Stimulated activated CD4-positive, alpha-beta T cell treated with anti-CD3 and anti-CD28 coated beads, Interleukin-2, amount 100 ng/mL, for 24 hours (primary cell): ENCODE data around the gene EEIG2.
"Not testable (repeated sequence)": the region's sequence is repeated elsewhere in the genome, so short reads cannot be mapped to it uniquely, and the experiment has no call there.

Experiments used
- DNase-seq, 2 donors: peaks; one replicate each; pipeline ENCODE4 v3.0.0-alpha.2; 2020

The EEIG2 gene

DNA sequence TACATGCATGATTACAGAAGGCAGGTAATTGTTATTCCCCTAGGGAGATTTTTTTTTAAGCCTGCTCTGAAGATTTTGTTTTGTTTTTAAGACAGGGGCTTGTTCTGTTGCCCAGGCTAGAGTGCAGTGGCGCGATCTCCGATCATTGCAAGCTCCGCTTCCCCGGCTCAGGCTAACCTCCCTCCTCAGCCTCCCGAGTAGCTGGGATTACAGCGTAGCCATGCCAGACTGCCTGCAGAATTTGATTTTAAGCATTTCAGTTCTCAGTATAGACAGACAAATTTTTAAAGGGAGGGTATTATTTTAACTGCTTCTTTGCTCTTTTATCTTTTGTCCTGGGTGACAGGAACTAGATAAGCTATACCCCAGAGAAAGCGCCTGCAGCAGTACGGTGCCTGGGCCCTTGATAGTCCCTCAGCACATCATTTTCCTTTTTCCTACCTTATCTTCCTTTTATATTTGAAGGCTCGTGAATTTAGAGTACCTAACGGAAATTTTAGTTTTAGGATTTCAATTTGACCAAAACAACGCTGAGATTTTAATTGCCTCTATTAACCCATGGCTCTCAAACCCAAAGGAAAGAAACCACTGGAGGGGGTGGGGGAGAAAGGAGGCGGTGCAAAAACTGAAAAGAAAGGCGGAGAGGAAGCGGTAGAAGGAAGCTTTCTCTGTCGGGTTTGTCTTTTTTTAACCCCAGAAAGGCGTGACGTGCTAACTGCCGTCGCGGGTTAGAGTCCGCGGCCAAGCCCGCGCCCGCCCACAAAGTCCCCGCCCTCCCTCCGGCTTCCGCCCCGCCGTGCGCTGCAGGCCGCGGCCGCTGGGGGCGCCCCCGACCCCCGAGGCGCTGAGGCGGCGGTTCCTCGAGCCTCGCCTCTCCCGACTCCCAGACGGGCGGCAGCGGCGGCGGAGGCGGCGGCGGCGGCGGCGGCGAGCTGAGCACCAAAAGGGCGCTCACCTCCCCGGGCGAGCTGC is at the start of gene EEIG2:
Gene EEIG2, plus strand, starts transcription at position 886 of the 972 bp plus-strand sequence. CDS start 329 bp downstream, outside the sequence.
- DNase-seq = peak; percentile 89 to 90

DNA sequence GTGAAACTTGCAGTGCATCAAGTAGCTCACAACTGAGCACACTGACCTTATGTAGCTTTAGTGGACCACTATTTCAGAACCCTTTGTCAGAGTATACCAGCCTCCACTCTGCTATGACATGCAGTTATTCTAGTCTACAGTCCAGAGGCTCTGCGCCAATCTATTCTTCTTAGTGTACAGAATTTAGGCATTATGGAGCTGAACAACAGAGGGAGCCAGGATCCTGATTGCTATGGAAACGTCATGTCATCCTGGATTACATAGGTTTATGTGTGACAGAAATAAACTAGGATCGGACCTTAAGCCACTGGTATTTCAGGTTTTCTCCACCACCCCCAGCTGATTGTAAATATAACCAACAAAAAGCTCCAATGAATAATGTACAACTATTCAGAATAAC is 48.1 kb upstream of the EEIG2 start:
- no peak for DNase-seq

DNA sequence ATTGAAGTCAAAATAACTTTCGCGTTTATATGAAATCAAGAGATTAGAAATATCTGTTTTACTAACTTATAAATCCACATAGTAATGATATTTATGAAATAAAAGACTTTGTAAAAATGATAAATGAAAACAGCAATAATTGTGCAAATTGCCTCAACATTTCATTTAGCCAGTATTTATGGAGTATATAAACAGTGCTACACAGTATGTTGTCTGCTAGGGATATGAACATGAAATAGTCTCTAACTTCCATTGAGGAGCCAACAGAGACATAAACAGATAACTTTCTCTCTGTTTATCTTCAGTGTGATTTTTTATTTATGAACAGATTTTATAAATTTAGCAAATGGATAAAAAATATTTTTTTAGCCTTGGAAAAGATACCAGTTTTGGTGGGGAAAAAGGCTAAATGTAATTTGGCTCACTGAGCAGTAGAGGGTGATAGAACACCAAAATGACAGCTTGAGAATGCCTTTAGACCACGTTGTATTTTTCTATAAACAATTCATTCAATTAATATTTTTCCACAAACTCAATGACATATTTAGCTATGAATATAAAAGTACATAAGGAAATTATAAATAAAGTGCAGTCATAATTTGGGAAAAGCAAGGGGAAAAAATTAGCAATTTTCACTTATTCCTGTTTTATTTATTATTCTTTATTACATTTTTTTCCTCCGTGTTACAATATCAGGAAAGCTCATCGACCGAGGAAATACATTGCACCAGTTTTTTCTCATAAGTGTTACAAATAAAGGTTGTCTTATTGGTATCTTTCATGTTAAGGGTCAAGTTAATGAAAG is 47.5 kb upstream of the EEIG2 start:
- no peak for DNase-seq

DNA sequence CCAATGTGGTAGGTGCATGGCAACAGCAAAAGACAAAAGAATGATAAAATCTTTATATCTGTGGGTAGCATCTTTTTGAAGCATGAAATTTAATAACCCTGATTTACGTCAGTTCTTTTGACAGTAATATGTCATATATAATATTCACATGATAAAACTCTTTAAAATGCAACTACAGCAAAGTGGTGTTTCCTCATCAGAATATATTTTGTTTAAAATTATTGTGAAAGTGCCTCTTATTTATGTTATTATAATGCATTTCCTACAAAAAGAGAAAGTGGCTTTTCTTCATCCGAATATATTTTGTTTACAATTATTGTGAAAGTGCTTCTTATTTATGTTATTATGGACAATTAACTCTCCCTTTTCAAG is 46.9 kb upstream of the EEIG2 start:
- DNase-seq = no peak

DNA sequence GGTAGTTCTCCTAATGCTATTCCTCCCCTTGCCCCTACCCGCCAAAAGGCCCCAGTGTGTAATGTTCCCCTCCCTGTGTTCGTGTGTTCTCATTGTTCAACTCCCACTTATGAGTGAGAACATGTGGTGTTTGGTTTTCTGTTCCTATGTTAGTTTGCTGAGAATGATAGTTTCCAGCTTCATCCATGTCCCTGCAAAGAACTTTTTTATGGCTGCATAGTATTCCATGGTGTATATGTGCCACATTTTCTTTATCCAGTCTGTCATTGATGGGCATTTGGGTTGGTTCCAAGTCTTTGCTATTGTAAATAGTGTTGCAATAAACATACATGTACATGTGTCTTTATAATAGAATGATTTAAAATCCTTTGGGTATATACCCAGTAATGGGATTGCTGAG is 46.0 kb upstream of the EEIG2 start:
- not testable (repeated sequence) for DNase-seq

DNA sequence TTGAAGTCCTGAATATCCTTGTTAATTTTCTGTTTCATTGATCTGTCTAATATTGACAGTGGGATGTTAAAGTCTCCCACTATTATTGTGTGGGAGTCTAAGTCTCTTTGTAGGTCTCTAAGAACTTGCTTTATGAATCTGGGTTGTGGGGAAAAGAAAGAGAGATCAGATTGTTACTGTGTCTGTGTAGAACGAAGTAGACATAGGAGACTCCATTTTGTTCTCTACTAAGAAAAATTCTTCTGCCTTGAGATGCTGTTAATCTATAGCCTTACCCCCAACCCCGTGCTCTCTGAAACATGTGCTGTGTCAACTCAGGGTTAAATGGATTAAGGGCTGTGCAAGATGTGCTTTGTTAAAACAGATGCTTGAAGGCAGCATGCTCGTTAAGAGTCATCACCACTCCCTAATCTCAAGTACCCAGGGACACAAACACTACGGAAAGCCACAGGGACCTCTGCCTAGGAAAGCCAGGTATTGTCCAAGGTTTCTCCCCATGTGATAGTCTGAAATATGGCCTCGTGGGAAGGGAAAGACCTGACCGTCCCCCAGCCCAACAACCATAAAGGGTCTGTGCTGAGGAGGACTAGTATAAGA is 42.5 kb upstream of the EEIG2 start:
- not testable (repeated sequence) for DNase-seq

DNA sequence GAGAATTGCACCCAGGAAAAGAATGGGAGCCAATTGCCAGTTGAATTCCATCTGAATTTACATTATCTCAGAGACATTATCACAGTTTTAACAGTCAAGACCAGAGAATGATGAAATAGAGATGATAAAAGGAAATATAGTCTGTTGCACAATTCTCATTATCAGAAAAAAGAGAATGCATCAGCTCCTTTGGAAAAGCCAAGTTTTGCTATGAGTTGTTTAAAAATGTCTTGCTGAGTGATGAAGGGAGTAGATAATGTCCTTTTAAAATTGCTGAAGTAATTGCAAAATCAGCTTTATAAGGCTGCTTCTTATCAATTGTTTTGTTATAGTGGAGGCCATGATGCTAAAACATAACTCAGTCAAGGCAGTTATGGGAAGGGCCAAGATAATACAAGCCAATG is 37.9 kb upstream of the EEIG2 start:
- no peak for DNase-seq

DNA sequence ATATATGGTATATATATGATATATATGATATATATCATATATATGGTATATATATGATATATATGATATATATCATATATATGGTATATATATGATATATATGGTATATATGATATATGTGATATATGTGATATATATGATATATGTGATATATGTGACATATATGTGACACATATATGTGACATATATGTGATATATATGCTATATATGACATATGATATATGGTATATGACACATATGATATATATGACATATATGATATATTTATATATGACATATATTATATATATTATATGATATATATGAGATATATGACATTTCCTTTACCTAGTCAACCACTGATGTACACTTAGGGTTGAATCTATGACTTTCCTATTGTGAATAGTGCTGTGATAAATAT is 36.1 kb upstream of the EEIG2 start:
- DNase-seq = no peak

DNA sequence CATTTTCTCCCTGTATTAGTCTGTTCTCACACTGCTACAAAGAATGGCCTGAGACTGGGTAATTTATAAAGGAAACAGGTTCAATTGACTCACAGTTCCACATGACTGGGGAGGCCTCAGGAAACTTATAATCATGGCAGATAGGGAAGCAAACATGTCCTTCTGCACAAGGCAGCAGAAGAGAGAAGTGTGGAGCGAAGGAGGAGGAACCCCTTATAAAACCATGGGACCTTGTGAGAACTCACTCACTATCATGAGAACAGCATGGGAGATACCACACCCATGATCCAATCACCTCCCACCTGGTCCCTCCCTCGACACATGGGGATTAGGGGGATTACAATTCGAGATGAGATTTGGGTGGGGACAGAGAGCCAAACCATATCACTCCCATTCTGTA is 35.2 kb upstream of the EEIG2 start:
- no peak for DNase-seq

DNA sequence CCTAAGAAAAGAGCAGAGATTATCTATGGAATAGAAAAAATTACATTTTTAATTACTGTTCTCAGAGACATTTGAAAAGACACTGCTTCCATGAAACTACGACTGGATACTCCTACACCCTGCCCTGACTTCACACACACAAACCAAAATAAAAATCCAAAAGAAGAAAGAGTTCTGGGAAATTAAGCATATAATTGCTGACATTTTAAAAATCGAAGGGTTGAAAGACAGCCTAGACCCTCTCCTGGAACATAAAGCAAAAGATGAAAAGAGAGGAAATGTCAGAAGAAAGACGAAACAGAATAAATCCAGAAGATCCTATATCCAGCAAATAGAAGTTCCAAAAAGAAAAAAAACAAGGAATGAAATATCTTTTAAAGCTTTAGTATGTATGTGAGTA is 32.8 kb upstream of the EEIG2 start:
- DNase-seq = no peak

DNA sequence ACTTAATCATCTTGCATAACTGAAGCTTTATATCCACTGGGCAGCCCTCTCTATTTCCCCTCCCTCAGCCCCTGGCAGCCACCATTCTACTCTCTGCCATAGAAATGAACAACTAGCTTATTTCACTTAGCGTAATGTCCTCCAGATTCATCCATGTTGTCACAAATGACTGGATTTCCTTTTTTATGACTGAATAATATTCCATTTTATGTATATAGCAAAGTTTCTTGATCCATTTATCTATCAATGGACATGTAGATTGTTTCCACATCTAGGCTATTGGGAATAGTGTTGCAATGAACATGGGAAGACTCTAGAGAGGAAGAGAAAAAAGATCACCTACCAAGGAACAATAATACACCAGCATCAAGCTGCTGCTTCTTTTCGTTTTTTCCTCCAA is 32.1 kb upstream of the EEIG2 start:
- no peak for DNase-seq

DNA sequence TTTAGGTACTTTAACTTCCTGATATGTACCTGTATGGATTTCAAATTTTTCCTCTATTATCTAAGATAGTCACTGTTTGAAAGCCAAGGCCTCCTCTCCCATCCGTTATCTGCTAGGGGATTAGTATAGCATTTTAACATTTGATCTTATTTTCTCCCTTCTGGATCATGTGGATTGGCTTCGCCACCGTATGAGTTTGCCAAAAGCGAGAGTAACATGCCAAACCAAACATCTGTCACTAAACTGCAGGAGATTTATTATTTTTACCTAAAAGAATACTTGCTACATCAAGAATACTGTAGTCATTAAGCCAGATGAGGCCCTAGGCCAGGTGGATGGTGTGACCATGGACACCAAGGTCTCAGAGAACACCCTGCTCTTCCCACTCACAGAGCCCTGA is 28.5 kb upstream of the EEIG2 start:
- no peak for DNase-seq

DNA sequence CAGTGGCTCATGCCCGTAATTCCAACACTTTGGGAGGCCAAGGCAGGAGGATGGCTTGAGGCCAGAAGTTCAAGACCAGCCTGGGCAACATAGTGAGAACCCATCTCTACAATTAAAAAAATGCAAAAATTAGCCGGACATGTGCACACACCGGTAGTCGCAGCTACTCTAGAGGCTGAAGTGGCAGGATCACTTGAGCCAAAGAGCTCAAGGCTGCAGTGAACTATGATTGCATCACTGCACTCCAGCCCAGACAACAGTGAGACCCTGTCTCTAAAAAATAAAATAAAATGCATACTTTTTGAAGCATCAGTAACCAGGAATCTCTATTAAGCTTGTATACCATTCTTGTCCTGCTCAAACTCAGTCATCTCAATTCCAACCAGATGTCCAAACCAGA is 27.2 kb upstream of the EEIG2 start:
- no peak for DNase-seq

DNA sequence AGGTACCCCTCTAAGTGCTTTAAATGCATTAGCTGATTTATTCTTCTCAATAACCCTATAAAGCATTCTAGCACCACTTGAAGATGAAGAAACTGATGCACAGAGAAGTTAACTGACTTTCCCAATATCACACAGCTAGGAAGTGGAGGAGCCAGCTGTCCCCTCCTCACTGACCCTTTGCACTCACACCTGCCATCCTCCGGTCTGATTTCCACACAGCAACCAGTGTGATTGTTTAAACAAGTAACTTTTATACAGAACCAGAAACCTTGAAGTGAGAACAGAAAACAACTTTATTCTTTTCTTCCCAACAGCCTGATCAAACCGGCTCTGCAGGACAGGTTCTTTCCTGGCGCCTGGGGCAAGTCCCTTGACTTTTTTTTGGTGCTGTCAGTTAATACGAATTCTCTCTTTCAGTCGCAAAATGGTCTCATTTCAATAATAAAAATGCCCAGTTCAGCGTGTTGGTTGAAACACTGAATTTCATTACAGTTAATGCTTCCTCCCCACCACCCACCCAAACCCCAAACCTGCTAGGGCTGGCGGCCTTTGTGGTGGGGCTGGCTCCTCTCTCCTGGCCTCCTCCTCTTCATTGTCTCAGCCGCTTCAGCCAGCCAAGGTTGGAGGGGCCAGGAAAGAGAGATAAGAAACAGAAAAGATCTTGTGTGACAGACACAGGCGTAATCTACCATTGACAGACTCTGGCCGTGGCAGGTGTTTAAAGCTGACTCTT is 26.4 kb upstream of the EEIG2 start:
- peak in 1 of 2 donors; percentile 12 for DNase-seq

DNA sequence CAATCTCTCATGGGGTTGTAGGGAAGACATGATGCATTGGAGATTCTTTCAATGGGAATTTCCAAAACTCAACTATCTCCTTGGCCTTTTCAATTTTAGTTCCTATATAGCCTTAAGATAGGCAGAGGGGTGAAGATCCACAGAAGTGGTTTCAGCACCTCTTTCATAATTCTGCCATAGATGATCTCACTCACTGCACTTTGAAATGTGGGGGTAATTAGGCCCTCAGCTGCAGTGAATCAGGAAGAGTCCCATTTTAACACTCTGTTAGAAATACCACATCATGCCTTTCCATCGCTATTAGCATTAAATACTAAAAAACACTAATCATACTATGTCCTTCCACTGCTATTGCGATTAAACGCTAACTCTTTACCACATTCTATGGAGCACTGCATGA is 25.1 kb upstream of the EEIG2 start:
- no peak for DNase-seq

DNA sequence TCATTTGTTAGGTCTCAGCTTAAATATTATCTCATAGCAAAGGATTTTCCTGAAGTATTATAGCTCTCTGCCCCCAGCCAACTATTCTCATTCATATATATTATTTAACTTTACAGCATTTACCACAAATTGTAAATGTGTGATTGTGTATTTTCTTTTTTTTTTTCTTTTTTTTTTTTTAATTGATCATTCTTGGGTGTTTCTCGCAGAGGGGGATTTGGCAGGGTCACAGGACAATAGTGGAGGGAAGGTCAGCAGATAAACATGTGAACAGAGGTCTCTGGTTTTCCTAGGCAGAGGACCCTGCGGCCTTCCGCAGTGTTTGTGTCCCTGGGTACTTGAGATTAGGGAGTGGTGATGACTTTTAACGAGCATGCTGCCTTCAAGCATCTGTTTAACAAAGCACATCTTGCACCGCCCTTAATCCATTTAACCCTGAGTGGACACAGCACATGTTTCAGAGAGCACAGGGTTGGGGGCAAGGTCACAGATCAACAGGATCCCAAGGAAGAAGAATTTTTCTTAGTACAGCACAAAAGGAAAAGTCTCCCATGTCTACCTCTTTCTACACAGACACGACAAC is 24.5 kb upstream of the EEIG2 start:
- DNase-seq = not testable (repeated sequence)

DNA sequence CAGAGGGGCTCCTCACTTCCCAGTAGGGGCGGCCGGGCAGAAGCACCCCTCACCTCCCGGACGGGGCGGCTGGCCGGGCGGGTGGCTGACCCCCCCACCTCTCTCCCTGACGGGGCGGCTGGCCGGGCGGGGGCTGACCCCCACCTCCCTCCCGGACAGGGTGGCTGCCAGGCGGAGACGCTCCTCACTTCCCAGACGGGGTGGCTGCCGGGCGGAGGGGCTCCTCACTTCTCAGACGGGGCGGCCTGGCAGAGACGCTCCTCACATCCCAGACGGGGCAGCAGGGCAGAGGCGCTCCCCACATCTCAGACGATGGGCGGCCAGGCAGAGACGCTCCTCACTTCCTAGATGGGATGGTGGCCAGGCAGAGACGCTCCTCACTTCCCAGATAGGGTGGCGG is 23.9 kb upstream of the EEIG2 start:
- not testable (repeated sequence) for DNase-seq

DNA sequence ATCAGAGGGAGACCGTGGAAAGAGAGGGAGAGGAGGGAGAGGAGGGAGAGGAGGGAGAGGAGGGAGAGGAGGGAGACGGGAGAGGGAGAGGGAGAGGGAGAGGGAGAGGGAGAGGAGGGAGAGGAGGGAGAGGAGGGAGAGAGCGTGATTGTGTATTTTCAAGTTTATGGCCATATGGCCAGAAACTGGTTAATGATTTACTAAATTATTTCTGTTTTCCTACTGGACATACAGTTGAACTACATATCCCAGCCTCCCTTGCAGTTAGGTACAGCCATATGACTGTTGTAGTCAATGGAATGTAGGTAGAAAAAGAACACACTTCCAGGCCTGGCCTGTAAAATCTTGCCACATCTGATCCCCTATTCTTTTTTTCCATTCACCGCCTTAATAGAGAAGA is 23.1 kb upstream of the EEIG2 start:
- not testable (repeated sequence) for DNase-seq

DNA sequence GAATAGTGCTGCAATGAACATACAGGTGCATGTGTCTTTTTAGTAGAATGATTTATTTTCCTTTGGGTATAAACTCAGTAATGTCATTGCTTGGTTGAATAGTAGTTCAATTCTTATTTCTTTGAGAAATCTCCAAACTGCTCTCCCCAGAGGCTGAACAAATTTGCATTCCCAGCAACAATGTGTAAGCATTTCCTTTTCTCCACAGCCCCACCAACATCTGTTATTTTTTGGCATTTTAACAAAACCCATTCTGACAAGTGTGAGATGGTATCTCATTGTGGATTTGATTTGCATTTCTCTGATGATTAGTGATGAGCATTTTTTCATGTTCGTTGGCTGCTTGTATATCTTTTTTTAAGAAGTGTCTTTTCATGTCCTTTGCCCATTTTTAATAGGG is 21.9 kb upstream of the EEIG2 start:
- DNase-seq = no peak

DNA sequence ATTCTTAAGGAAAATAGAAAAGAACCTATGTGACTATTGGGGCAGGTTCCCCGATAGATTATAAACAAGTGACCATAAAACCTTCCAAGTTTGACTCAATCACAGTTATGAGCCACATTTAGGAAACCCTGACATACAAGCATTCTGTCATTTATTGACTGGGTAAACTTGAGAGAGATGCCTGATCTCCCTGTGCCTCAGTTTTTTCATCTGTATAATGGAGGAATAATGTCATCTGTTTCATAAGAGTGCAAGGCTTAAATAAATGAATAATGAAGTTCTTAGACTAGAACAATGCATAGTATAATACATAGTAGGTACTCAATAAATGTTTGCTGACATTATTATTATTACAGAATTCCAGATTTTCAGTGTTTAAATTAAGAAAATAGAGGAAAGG is 18.9 kb upstream of the EEIG2 start:
- DNase-seq = no peak

DNA sequence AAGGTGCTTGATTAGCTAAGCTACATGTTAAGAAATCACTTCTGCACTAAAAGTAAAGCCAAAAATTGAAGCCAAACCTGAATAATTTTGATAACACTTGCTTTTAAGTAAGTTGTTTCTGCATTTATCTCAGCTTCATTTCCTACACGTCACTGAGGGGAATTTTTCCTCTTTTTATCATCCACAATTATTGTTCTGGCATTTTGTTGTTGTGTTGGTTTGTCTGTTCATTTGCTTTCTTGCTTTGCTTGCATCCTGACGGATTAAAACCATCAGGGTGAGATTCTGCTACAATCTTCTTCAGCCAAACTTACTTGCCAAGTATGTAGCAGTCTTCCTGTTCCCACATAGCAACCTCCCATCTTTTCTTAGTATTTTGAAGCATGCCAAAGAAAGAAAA is 18.0 kb upstream of the EEIG2 start:
- no peak for DNase-seq

DNA sequence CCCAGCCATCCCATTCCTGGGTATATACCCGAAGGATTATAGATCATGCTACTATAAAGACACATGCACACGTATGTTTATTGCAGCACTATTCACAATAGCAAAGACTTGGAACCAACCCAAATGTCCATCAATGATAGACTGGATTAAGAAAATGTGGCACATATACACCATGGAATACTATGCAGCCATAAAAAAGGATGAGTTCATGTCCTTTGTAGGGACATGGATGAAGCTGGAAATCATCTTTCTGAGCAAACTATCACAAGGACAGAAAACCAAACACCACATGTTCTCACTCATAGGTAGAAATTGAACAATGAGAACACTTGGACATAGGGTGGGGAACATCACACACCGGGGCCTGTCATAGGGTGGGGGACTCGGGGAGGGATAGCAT is 12.4 kb upstream of the EEIG2 start:
- DNase-seq = not testable (repeated sequence)
